DMS114 treated with DMSO at 0.1 percent for 48 hours (cell line): ENCODE data around the gene CD4.
"Not testable (repeated sequence)": the region's sequence is repeated elsewhere in the genome, so short reads cannot be mapped to it uniquely, and the experiment has no call there.

Experiments
- DNase-seq: peaks from one replicate; lab custom pipeline; 2025; ENCODE audit not compliant: unreplicated experiment; lab: John Stamatoyannopoulos, UW

CD4 gene

GRCh38 chr12:6788972-6789924 is at the start of gene CD4:
Gene CD4 (plus strand): TSS chr12:6789528. CDS start chr12:6800139, 10,611 bp downstream.
- no peak for DNase-seq

GRCh38 chr12:6742080-6742479 is 47.2 kb upstream of the CD4 start:
- not testable (repeated sequence) for DNase-seq

GRCh38 chr12:6742834-6743233 is 46.5 kb upstream of the CD4 start:
- no peak for DNase-seq

- not testable (repeated sequence) for DNase-seq
Measured at GRCh38 chr12:6743300-6743699, 46.0 kb upstream of the CD4 start.

GRCh38 chr12:6745741-6746525 is 43.4 kb upstream of the CD4 start:
- DNase-seq, result no peak

GRCh38 chr12:6747216-6747615 is 42.1 kb upstream of the CD4 start:
- DNase-seq, result no peak

- no peak for DNase-seq
Measured at GRCh38 chr12:6748761-6749160, 40.6 kb upstream of the CD4 start.

- DNase-seq, result no peak
Measured at GRCh38 chr12:6750506-6750905, 38.8 kb upstream of the CD4 start.

- no peak for DNase-seq
Measured at GRCh38 chr12:6751767-6752166, 37.6 kb upstream of the CD4 start.

GRCh38 chr12:6752167-6752920 is 37.0 kb upstream of the CD4 start:
- no peak for DNase-seq

GRCh38 chr12:6752921-6753771 is 36.2 kb upstream of the CD4 start, which contains the start of gene MLF2:
Gene MLF2 (minus strand): TSS chr12:6753141. CDS start chr12:6752334, 807 bp downstream.
- peak; percentile 96 for DNase-seq

- no peak for DNase-seq
Measured at GRCh38 chr12:6753772-6754356, 35.5 kb upstream of the CD4 start.

- no peak for DNase-seq
Measured at GRCh38 chr12:6754411-6754810, 34.9 kb upstream of the CD4 start.

- DNase-seq, result no peak
Measured at GRCh38 chr12:6757028-6757690, 32.2 kb upstream of the CD4 start.

- DNase-seq, result no peak
Measured at GRCh38 chr12:6758506-6759095, 30.7 kb upstream of the CD4 start.

GRCh38 chr12:6759741-6760140 is 29.6 kb upstream of the CD4 start:
- no peak for DNase-seq

- no peak for DNase-seq
Measured at GRCh38 chr12:6763380-6763779, 25.9 kb upstream of the CD4 start.

- peak; percentile 97 for DNase-seq
Measured at GRCh38 chr12:6764011-6764828, 25.1 kb upstream of the CD4 start.
